Fibroblast of lung (primary cell): ENCODE data around the gene MACF1.

Source experiments
- EZH2 ChIP-seq: IDR thresholded peaks from 2 replicates; pipeline ENCODE4 v1.5.1; 2012; ENCODE audit warnings: low read length, control low read depth, mild to moderate bottlenecking; ENCODE audit errors: missing control alignments
- TF ChIP-seq, protein P1 (sequence below), 2 donors: IDR thresholded peaks in 1 of 2; conservative IDR thresholded peaks in 1 of 2; 1 replicate in 1 of 2; 2 replicates in 1 of 2; pipeline ENCODE4 v1.5.1; 2011 to 2012; ENCODE audit warnings: low read length in 2 of 2, control low read depth in 1 of 2, inconsistent platforms in 1 of 2, low read depth in 1 of 2, mild to moderate bottlenecking in 1 of 2

DNA sequence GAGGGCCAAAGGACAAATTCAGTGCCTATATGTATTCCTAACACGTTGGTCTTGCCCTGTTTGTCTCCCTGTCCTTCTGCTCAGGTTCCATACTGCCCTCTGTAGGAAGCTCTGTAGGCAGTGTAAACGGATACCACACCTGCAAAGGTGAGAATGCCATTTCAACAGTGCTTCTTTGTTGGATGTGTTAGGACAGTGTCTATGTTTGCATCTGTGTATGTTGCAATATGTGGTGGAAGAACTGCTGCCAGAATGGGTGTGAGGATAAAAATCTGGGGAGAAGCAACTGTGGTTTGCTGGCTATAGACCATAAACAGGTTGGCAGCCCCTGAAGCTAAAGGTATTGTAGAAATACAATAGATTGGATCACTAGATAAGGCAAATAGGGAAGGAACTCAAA lies 173.9 kb downstream of the MACF1 start:
- TF ChIP-seq EZH2: no peak
- TF ChIP-seq, protein P1, sequence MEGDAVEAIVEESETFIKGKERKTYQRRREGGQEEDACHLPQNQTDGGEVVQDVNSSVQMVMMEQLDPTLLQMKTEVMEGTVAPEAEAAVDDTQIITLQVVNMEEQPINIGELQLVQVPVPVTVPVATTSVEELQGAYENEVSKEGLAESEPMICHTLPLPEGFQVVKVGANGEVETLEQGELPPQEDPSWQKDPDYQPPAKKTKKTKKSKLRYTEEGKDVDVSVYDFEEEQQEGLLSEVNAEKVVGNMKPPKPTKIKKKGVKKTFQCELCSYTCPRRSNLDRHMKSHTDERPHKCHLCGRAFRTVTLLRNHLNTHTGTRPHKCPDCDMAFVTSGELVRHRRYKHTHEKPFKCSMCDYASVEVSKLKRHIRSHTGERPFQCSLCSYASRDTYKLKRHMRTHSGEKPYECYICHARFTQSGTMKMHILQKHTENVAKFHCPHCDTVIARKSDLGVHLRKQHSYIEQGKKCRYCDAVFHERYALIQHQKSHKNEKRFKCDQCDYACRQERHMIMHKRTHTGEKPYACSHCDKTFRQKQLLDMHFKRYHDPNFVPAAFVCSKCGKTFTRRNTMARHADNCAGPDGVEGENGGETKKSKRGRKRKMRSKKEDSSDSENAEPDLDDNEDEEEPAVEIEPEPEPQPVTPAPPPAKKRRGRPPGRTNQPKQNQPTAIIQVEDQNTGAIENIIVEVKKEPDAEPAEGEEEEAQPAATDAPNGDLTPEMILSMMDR (conservative IDR thresholded peaks at IDR 0.05 in 1 of 2, IDR thresholded peaks at IDR 0.05 in 1 of 2; ENCODE audit: low read depth in 1 of 2, low read length in 2 of 2): peak in 1 of 2 donors; percentile 43
